Stimulated activated naive CD8-positive, alpha-beta T cell treated with anti-CD3 and anti-CD28 coated beads, Interleukin-15, Interleukin-2, amounts not matched to agents 100 U/mL and 50 U/mL, for 24 hours (primary cell): ENCODE measurements around the gene DDX31.
"Not testable (repeated sequence)": the region's sequence is repeated elsewhere in the genome, so short reads cannot be mapped to it uniquely, and the experiment has no call there.

Experiments
- ATAC-seq: fragments of 150-1000 bp; cut with Tn5 transposase; one replicate; pipeline ENCODE4 v1.10.0; 2021
- DNase-seq: peaks from one replicate; pipeline ENCODE4 v3.0.0; 2021

DDX31 gene

DNA sequence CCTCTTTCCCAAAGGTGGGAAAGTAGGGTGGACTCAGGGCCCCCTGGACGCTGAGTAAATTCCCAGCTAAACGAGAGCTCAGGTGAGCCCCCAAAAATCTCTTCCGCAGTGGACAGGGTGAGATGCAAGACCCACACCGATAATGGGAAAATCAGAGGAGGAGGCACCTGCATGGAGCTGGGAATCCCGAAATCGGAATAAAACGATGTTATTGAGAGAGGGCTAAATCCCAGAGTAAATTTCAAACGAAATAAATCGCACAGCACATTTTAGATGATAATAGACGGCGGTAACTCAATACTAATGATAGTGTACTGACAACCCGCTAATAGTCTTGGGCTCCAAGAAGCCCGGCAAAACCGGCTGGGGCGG, 90.4 kb downstream of the DDX31 start:
- DNase-seq: no peak
- ATAC-seq: no peak

DNA sequence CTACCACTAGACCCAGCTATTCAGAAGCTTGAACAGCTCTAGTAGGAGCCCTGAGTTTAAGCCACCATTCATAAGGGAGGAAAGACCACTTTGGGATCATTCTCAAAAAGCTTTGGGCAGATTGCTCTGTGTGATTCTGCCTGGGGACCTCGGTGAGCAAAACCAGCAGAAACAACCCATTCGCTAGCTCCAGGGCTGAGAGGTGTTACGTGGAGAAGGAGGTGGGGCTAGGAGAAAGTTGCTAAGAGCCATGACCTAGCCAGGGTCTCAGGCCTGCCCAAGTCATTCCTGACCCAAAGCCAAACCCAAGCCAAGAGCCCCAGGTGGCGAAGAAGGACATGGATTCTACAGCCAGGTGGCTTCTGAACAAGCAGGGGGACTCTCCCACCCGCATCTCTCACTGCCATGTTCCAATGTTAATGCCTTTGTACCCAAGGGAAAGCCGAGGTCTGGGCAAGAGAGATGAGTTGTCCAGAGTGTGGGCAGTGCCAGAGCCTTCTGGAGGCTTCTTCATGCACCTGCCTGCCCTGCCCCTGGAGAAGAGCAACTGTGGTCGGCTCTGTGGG, 91.3 kb downstream of the DDX31 start:
- ATAC-seq: no peak
- DNase-seq: no peak

GRCh38 chr9:132577119-132577518, 92.7 kb downstream of the DDX31 start:
- DNase-seq (no peak), ATAC-seq (no peak)

DNA sequence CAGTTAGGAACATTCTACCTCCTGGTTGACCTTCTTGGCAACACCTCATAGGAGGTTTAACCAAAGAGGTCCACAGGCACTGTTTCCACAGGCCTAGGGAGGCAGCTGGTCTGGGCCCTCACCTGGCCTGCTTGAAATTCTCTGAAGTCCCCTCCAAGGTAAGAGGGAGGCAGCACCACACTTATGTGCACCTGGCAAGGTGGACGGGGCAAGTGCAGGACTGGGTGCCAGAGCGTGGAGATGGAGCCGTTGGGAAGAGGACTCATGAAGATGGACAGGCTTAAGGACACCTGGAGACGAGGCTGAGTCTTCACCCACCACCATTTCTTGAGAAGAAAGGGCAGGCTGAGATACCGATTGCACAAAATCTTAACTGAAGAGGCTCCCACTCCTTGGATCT, 94.0 kb downstream of the DDX31 start:
- ATAC-seq (no peak), DNase-seq (no peak)

- peak; percentile 74 for DNase-seq
- ATAC-seq: peak; percentile 77
Observed at GRCh38 chr9:132575005-132575609, 94.7 kb downstream of the DDX31 start.

- DNase-seq: no peak
- ATAC-seq: no peak
Observed at GRCh38 chr9:132572921-132573320, 96.9 kb downstream of the DDX31 start.

GRCh38 chr9:132571806-132572600, 97.8 kb downstream of the DDX31 start:
- ATAC-seq: no peak
- DNase-seq: no peak

- ATAC-seq, DNase-seq: not testable (repeated sequence)
Observed at GRCh38 chr9:132568787-132569186, 101.0 kb downstream of the DDX31 start.

GRCh38 chr9:132564526-132564925, 105.3 kb downstream of the DDX31 start:
- ATAC-seq: no peak
- no peak for DNase-seq

DNA sequence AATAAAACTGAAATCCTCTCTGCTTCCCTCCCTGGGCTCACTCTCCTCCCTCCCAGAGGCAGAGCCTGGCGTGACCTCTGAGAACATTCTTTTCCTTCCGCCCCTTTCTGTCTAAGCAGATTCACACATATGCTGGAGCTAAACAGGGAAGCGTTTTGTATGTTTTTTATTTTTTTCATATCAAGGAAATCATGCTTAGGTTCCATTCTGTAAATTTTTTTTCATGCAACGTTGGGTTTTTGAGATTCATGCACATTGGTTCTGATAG, 107.5 kb downstream of the DDX31 start:
- ATAC-seq: no peak
- no peak for DNase-seq

DNA sequence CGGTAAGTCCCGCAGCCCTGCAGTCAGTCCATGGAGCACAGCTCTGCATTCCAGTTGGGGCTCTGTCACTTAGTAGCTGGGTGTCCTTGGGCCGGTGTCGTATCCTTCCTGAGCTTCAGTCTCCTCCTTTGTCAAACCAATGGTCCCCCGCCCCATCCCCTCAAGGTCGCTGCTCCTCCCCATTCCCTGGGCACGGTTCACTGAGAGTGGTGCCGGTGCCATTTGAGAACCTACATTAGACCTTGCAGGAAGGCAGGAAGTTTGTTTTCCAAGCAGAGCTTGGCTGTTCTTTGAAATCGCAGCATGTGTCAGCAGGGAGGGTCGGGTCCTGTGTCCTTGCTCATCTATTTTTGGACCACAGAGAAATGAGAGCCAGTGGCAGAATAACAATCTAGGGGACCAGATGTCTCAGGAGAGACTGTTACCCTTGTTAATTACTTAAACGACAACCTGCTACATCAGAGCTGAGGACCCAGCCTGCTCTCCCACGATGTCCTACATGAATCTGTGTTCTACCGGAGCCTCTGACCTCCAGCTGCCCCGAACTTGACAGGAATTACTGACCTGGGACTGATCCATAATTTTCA, 109.1 kb downstream of the DDX31 start:
- DNase-seq (no peak), ATAC-seq (no peak)

- DNase-seq (no peak), ATAC-seq (no peak)
Observed at GRCh38 chr9:132559711-132560110, 110.1 kb downstream of the DDX31 start.

DNA sequence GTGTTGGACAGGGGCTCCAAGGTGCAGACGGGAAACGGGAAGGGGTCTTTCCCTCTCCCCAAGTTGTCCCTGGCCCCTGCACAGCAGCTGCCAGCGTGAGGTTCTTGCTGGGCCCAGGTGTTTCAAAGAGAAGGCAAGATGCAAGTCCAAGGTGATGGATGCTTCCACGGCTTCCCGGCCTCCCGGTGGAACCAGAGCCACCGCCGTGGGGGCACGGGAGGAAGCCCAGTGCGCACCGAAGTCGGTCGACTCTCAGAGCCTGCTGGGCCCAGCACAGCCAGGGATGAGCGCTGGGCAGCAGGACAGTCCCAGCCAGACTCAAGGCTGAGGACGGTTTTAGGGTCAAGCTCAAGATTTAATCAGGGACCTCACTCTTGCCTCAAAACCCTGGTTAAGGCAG, 112.6 kb downstream of the DDX31 start:
- no peak for ATAC-seq
- DNase-seq: no peak

DNA sequence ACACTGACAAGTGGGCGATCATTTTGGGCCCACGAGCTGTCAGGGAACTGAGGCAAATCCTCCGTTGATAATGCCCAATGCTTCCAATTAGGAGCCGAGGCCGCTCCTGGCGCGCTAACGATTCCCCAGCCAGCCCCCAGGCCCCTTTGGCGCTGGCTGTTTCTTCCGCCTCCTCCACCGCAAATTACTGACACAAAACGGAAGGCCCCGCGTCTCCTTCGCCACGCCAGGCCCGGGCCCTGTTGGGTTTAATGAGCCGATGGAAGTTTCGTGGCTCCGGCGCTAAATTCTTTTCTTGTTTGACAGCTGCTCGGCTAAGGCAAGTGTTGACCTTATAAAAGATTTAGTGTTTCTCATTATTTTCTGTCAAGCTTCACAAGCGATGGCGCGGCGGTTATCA, 113.1 kb downstream of the DDX31 start:
- no peak for DNase-seq
- no peak for ATAC-seq

- DNase-seq (no peak), ATAC-seq (no peak)
Observed at GRCh38 chr9:132556235-132556634, 113.5 kb downstream of the DDX31 start.

DNA sequence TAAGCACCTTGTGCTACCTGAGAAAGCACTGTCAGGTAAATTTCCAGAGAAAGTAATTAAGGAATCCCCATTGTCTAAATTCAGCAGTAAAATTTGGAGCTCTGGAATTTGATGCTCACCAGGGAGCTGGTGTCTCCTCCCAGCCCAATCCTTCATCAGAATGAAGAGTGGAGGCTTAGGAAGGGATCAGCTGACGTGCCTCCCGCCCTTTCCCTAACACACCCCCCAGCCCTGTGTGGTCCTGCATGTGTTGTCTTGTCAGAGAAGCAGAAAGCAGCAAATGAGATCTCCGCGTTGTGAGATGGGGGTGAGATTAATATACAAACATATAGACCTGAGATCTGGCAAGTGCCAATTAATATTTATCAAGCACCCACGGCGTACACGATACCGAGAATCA, 114.3 kb downstream of the DDX31 start:
- DNase-seq (no peak), ATAC-seq (no peak)

- DNase-seq: no peak
- no peak for ATAC-seq
Observed at GRCh38 chr9:132554755-132555154, 115.0 kb downstream of the DDX31 start.

GRCh38 chr9:132552041-132552440, 117.7 kb downstream of the DDX31 start:
- ATAC-seq (no peak), DNase-seq (no peak)

DNA sequence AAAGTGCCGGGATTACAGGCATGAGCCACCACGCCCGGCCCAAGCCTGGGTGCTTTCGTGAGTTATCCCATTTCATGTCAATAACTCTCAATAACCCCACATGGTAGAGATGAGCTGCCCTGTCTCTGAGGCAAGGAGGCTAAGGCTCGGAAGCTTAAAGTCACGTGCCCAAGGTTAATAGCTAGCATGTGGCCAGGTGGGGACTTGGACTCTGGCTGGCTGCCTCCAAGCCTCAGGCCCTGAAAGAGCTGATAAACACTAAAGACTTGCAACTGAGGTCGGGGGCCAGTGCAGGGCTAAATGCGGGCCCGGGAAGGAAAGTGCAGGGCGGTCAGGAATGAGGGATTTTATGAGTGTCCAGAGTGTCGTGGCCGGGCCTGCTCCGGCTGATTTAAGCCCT, 118.2 kb downstream of the DDX31 start:
- DNase-seq (no peak), ATAC-seq (no peak)

DNA sequence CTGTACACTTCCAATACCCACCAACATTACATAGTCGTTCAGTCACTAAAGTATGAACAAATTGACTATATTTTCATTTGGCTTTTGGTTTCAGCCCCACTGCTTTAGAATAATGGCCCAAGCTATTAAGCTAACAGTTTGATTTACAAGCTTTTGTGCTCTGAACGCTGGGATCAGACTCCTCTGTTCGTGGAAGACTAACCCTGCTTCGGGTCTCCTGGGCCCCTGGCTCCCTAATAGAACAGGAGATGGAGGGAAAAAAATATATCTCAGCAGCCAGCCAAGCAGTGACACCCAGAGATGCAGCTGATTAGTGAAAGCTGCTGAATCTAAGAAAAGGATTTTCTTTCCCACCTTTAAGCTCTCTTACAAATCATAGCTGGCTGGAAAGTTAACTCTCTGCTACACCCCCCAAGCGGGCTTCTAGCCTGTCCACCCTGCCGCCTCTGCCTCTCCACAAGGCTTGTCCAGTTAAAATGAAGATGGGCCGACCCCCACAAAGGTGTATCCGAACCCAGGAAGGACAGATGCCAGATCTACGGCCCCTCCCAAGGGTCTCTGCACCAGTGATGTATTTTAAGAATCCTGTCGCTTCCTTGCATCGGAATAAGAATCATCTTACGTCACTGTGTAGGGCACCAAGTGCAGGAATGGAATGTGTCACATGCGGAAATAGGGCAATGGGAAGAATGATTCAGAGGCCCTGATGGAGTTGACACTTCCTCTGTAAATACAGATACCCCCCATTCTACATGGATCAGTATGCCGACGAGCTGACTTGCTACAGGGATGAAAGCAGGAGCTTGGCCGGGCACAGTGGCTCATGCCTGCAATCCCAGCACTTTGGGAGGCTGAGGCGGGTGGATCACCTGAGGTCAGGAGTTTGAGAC, 120.8 kb downstream of the DDX31 start:
- DNase-seq: no peak
- ATAC-seq: no peak

DNA sequence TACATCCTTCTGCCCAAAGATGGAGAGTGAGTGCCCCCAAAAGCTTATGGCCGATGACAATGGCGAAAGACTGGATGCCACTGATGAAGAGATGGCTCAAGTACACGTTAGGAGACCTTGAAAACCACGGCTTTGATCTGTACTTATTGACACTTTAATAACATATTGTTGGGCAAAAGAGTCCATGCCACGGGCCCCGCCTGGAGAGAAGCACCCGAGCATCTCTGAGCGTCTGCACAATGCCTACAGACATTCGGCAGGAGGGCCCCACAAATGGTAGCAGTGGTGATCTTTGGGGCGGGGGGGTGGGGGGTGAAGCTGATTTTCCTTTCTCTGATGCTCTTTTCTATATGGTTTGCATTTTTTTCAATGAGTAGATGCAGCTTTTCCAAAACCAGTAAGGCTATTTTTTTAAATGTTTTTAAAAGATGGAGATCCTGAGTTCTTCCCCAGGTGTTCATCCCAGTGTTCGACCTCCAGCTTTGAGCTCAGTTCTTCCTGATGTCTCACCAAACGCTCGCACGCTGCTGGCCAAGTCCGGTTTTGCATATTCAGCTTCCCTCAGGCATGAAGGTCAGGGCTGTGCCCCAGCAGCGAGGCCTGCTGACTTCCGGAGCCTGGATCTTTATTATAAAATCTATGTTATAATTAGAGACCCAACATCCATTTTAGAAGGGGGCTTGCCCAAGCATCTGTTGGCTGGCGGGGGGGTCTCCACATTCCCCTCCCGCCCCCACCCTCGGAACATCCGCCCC, 121.6 kb downstream of the DDX31 start:
- ATAC-seq: no peak
- no peak for DNase-seq

- no peak for DNase-seq
- ATAC-seq: no peak
Observed at GRCh38 chr9:132547436-132547835, 122.3 kb downstream of the DDX31 start.
